GM19035 (cell line): ENCODE data around the gene KAT5.
"Not testable (repeated sequence)": the region's sequence is repeated elsewhere in the genome, so short reads cannot be mapped to it uniquely, and the experiment has no call there.

Experiments used
- ATAC-seq: cut with Tn5 transposase; IDR thresholded peaks from one replicate; pipeline ENCODE4 v1.9.1; 2021; ENCODE audit not compliant: unreplicated experiment

Gene KAT5

DNA sequence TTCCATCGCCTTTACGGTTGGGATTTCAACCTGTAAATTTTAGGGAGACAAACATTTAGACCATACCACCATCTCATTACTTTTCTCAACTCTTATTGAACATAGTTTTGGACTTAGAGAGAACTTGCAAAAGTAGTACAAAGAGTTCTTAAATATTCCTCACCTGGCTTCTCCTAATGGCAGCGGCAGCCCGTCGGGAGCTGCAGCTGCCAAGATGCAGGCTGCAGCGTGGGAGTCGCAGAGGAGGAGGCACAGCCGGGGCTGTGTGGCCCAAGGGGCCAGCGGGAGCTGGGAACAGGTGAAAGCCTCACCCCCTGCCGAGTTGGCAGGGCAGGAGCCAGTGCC lies 31.6 kb downstream of the KAT5 start:
- no peak for ATAC-seq

DNA sequence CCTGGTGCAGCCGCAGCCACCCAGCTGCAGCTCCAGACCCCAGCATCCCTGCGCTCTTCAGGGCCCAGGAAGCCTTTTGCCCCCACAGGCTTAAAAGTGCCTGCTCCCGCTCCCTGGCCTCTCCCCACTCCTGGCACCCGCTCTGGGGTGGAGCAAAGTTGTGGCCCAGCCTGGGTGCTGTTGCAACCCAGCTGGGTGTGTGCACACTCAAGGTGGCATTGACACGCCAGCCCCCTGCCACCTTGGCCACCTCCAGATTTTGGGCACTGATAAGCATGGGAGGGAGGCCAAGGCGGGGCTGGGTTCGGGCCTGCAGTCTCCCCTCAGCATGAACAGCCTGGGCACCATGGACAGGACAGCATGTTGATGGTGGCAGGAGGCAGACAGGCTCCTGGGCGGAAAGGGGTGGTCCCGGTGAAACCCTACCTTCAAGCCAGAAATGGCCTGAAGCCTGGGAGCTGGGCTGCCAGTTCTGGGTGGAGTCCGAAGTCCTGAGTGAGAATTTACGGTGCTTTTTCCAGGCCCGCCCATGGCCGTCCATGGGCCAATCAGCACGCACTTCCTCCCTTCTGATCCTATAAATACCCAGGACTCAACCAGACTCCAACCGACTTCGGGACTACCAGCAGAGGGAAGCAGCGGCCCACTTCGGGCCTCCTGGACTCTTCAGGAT lies 32.1 kb downstream of the KAT5 start:
- ATAC-seq, result no peak

GRCh38 chr11:65744699-65745042 lies 32.6 kb downstream of the KAT5 start:
- no peak for ATAC-seq

- no peak for ATAC-seq
Measured at GRCh38 chr11:65745049-65745448, 33.0 kb downstream of the KAT5 start.

DNA sequence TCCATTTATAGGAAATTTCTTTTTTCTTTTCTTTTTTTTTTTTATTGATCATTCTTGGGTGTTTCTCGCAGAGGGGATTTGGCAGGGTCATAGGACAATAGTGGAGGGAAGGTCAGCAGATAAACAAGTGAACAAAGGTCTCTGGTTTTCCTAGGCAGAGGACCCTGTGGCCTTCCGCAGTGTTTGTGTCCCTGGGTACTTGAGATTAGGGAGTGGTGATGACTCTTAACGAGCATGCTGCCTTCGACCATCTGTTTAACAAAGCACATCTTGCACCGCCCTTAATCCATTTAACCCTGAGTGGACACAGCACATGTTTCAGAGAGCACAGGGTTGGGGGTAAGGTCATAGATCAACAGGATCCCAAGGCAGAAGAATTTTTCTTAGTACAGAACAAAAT lies 50.1 kb downstream of the KAT5 start:
- not testable (repeated sequence) for ATAC-seq

DNA sequence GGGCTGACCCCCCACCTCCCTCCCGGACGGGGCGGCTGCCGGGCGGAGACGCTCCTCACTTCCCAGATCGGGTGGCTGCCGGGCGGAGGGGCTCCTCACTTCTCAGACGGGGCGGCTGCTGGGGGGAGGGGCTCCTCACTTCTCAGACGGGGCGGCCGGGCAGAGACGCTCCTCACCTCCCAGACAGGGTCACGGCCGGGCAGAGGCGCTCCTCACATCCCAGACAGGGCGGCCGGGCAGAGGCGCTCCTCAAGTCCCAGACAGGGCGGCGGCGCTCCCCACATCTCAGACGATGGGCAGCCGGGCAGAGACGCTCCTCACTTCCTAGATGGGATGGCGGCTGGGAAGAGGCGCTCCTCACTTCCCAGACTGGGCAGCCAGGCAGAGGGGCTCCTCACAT lies 50.8 kb downstream of the KAT5 start:
- not testable (repeated sequence) for ATAC-seq

DNA sequence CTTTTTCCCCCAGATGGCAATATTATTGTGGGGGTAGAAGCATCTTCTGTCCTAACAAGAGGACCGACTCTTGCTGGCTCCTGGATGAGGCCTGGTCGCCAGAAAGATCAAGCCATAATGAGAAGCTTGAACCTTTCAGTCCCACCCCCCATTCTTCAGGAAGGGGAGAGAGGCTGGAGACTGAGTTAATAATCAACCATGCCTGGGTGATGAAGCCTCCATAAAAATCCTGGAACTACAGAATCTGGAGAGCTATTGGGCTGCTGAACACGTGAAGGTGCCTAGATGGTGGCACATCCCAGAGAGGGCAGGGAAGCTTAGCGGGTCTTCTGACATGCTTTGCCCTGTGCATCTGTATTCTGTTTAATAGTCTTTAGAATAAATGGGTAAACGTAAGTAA lies 52.4 kb downstream of the KAT5 start:
- no peak for ATAC-seq

DNA sequence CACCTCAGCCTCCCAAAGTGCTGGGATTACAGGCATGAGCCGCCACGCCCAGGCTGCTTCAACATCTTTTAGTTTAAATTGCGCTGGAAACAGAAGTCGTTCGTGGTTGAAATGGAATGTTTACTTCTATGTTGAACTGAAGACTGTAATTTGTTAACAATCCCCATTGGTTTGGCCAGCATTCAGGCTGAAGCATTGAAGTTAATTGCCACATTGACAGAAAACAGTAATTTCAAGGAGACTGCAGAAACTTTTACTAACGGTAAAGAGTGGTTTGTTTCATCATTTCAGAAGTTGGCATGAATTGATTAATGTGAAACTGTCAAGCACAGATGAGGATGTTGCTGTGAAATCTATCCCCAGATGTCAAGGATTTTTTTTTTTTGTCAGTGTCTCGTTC lies 54.5 kb downstream of the KAT5 start:
- no peak for ATAC-seq

GRCh38 chr11:65767406-65767805 lies 55.4 kb downstream of the KAT5 start:
- ATAC-seq, result no peak

GRCh38 chr11:65767806-65768205 lies 55.8 kb downstream of the KAT5 start:
- not testable (repeated sequence) for ATAC-seq
